Measurements from ENCODE around the gene DND1.
"Not testable (repeated sequence)": the region's sequence is repeated elsewhere in the genome, so short reads cannot be mapped to it uniquely, and the experiment has no call there.

The DND1 gene

DNA sequence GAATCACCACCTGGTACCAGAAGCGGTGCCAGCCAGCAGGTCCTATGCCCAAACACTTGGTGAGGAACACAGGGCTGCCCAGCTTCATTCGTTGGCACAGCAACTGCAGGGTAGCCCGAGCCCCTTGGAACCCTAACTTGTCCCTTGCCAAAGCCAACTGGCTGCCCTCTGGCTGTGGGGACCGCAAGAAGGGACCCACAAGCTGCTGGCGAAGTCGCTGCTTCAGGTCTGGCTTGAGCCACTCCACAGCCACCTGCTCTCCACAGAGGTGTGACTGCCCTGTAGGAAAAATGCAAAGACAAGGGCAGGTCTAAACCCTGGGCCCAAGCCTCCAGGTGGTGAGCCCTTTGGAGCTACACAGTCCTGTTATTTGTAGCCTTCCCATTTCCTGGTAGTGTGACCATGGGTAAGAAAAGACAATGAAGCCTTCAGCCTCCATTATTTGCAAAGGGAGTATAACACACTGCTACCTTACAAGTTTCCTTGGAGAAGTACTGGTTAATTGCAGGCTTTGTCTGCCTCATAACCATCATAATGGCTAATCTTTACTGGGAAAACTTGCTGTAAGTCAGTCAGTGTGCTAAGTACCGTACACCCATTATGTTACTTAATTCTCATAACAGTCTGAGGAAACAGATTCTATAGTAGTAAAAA, 1.8 kb downstream of the DND1 start:
- no peak for DNase-seq

DNA sequence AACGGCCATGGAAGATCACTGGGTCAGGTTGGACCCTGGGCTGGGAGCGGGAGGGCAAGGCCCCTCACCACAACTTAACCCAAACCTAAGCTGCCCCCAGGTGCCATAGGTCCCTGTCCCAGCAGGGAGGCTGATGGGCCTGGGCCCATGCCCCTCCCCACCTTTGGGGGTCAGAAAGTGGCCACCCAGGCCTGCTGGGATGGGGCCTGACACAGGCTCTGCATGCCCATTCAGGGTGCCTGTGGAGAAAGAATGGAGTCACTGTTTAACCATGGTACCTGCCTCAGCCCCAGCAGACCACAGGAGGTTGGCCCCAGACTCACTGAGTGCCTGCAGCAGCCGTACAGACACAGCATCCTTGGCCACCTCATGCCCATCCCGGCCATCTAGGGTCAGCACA, 2.3 kb downstream of the DND1 start:
- not testable (repeated sequence) for DNase-seq

DNA sequence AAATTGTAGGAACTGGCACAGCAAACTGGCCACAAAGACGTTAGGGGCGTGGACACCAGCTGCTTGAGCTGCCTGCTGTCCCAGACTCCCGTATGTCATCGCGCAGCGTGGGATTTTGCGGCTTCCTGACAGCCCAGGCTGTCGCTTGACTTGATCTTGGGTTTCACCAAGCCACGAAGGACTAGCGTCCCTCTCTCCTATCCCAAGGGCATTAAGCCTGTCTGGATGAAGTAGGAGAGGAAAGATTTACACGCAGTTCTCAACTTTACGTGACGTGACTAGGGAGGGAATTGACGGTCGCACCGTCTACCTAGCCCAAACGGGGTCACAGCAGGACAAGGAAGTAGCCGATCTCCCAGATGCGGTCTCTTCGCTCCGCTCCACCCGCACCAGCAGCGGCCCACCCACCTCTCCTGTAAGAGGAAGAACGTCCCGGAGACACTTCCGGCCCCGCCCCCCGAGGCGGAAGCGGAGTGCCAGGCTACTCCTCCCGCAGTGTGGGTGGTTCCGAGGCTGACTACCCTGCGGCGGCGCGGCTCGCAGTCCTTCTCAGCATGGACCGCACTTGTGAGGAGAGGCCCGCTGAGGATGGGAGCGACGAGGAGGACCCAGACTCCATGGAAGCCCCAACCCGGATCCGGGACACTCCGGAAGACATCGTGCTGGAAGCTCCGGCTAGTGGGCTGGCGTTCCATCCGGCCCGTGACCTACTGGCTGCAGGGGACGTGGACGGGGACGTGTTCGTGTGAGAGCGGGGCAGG, 8.8 kb downstream of the DND1 start, which contains the start of gene WDR55:
Gene WDR55, plus strand, starts transcription at position 546 of the 761 bp plus-strand sequence. Its CDS starts 9 bp downstream, at position 555.
- peak; percentile 94 for DNase-seq

DNA sequence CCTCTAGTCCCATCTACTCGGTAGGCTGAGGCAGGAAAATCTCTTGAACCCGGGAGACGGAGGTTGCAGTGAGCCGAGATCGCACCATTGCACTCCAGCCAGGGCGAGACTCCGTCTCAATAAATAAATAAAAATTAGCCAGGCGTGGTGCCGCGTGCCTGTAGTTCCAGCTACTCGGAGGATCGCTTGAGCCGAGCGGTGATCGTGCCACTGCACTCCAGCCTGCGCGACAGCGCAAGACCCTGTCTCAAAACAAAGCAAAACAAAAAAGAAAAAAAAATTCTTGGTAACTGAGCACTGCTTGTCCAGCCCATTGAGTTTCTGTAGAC, 9.4 kb downstream of the DND1 start:
- no peak for DNase-seq

DNA sequence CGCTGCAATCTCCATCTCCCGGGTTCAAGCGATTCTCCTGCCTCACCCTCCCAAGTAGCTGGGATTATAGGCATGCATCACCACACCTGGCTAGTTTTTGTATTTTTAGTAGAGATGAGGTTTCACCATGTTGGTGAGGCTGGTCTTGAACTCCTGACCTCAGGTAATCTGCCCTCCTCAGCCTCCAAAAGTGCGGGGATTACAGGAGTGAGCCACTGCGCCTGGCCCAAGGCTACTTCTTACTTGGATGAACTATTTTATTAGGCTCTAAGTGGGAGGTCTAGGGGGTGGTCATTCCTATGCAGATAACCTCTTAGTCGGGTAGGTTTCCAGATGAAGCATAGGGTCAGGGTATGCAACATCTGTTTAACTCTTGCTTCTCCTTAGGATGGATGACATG, 13.0 kb downstream of the DND1 start:
- not testable (repeated sequence) for DNase-seq

DNA sequence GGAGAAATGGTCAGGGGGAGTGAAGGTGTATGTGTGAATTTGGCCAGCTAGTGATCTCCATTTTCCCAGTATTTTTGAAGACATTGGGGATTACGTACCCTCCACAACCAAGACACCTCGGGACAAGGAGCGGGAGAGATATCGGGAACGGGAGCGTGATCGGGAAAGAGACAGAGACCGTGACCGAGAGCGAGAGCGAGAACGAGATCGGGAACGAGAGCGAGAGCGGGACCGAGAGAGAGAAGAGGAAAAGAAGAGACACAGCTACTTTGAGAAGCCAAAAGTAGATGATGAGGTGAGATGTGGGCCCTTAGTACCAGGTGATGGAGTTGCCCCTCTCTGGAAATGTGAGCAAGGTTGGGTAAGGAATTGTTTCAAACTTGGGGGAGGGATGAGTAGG, 14.5 kb downstream of the DND1 start:
- DNase-seq = no peak

DNA sequence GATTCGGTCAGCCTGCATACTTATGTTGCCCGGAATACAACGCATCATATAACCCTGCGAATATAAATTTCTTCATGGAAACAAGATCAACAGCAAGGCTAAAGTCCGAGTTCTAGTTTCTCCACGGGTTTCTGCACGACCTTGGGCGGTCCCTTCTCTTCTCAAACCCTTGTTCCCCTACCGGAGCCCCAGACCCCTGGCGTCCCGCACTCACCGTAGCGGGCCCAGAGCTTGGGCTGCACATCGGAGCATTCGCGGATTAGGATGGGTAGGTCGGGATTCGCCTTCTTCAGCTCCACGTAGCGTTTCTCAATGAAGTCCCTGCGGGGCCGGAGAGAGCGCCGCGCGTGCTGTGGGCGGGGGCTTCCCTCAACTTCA, 26.3 kb downstream of the DND1 start:
- no peak for DNase-seq

DNA sequence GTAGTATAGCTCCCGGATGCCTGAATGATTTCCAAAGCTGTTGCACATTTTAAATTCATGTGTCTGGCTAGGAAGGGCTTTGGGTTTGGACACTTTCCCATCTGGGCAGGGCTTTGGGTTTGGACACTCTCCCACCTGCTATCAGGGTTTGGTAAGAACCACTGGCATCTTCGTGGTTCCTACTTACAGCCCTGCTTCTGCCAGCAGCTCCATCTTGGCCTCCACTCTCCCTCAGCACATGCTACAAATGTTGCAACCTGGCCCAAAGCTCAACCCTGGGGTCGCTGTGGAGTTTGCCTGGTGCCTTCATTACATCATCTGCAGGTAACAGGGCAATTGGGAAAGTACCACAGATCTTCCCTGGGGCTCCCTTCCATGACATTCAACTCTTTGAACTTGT, 30.7 kb downstream of the DND1 start:
- DNase-seq = no peak

DNA sequence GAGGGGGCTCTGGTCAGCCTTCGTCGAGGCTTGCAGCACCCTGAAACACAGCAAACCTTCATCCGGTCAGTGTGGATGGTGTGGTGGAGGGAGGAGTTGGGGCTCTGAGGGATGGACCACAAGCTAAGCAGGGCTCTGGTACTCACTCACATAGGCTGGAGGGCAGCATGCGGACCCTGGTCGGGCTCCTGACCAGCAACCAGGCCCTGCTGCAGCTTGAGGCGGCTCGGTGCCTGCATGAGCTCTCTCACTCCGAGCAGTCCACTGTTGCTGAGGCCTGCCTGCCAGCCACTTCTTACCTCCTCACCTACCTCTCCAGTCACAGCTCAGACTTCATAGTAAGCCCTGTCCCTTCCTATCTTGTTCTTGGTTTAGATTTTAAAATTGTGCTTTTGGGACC, 31.7 kb downstream of the DND1 start:
- DNase-seq = no peak

DNA sequence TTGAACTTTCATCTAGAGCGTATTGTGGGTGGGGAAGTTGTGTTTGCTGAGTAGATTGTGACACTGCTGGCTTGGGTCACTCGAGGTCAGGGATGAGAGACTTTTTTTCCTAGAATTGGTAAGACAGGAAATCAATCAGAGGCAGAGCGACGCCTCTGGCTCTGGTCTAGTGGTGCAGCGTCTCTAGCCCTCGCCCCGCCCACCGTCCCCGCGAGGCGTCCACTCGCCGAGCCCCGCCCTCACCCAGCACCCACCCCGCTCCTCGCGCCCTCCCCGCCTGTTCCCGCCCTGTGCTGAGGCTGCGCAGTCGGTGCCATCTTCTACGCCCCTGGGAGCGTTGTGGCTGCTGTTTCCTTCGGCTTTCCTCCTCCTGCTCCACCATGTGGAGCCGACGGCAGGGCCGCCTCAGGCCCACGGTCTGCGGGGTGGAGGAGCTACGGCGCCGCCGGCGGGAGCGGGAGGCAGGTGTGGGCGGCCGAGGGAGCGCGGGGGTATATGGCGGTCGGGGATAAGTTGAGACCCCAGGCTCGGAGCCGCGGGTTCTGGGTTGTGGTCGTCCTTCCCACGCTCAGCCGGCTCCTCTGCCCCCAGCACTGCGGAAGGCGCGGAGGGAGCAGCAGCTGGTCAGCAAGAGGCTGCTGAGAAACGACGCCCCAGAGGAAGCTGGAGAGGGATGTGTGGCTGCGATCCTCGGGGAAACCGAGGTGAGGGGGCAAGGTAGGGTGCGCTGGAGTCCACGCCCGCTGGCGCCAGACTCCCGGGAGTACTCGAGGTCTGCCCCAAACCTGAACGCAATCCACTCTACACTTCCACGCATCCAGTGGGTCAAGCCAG, 34.0 kb downstream of the DND1 start, which contains the start of gene TMCO6:
Gene TMCO6, plus strand, starts transcription at position 304 of the 834 bp plus-strand sequence. Its CDS starts 77 bp downstream, at position 381.
- peak; percentile 94 for DNase-seq

DNA sequence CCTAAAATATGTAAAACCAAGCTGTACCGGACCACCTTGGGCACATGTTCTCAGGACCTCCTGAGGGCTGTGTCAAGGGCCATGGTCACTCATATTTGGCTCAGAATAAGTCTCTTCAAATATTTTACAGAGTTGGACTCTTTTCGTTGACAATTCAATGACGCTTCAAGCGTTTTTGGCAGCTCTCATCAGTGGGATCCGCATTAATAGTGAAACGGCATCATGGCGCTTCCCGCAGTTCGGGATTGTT, 34.6 kb downstream of the DND1 start:
- not testable (repeated sequence) for DNase-seq

DNA sequence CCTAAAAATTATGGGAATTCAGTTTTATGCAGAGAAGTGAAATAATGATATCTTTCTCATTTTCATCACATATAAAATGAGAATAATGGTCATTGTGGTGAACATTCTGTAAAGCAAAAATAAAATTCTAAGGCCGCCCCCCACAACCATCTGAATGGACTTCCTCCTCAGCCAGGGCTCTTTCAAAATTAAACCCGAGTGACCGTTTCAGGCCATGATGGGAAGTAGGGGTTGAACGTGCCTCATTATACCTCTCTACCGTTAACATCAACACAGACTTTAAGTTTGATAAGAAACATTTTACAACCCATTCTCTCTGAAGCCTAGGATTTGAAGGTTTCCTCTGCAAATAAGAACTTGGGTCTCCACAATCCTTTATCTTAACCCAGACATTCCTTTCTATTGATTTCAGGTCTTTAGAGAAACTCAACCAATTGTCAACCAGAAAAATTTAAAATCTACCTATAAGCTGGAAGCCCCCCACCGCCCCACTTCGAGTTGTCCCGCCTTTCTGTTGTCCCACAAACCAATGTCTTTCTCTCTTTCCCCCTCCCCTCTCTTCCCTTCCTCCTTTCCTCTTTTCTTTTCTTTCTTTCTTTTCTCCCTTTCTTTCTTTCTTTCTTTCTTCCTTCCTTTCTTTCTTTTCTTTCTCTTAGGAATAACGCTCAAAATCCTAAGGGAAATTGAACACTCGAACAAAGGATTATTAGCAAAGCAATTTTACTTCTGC, 35.8 kb downstream of the DND1 start:
- DNase-seq = no peak

DNA sequence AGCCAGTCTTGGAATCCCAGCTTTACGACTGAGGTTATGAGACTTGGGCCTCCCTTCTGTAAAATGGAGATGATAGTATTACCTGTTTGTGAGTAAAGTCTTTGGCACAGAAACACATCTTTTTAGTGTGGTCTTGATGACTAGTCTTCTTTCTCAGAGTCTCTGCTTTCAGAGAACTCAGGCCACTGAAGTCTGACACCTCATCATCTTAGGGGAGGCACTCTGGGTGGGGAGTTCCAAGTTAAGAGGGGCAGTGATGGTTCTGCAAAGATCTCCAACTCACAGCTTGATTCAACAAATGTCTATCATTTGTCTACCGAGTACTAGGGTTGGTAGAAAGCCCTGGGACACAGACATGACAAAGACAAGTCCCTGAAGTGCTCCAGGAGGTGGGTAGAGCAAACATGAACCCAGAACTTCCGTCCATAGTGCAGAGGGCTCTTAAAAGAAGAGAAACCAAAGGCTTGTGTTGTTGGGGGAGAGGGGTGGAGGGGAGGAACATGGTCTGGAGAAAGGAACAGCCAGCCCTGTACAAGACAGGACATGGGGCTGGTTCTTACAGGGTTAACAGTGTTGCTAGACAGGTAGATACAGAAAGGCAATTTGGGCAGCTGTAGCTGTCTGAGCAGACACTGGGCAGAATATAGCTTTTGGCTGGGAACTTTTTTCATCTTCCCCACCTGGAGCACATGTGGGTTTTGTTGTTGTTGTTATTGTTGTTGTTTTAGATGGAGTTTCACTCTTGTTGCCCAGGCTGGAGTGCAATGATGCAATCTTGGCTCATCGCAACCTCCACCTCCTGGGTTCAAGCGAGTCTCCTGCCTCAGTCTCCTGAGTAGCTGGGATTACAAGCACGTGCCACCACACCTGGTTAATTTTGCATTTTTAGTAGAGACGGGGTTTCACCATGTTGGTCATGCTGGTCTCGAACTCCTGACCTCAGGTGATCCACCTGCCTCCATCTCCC, 37.8 kb downstream of the DND1 start:
- DNase-seq = no peak

DNA sequence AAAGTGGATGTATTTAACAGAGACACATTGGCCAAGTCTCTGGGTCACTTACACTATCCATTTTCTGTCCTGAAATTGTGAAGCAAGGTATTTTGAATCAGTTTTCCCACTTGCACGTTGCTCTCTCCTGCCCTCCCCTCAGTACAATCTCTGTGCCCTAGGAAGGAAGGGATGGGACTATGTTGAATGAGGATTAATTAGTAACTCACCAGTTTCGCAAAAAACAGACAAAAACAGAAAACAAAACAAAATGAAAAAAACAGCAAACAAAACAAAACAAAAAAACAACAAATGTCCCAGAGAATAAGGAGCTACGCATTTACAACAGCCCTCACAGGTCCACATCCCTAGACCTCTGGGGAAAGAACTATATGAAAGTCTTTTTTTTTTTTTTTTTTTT, 39.3 kb downstream of the DND1 start:
- no peak for DNase-seq

DNA sequence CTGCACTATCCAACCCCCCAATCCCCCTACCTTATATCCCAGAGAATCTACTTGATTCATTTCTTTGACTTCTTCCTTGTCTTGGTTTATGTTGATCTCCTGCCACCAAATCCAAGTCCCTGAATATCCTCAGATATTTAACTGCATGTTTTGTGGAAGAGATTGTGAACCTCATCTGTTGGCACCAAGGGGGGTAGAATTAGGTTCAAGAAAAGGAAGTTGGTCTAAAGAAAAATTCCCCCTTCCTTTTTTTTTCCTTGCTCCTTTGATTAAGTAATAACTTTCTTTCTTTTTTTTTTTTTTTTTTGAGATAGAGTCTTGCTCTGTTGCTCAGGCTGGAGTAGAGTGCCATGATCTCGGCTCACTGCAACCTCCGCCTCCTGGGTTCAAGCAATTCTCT, 39.9 kb downstream of the DND1 start:
- no peak for DNase-seq

DNA sequence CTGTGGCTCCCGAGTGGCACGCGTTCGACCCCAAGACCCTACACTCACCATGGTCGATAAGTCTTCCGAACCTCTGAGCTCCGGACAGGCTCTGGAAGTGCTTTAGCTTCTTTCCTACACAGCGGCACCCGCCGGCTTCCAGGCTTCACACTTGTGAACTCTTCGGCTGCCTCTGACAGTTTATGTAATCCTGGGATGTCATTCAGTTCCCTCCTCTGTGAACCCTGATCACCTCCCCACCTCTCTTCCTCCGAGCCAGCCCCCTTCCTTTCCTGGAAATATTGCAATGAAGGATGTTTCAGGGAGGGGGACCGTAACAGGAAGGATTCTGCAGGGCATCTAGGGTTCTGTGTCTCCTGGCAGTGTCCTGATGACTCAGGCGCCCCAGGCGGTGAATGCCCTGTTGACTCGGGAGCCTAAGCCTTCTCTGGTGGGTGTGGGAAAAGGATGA, 40.3 kb downstream of the DND1 start, which contains the start of gene CD14:
Gene CD14, minus strand, starts transcription at position 155 of the 451 bp plus-strand sequence. Its CDS starts 104 bp downstream, at position 51.
- peak; percentile 45 for DNase-seq

DNA sequence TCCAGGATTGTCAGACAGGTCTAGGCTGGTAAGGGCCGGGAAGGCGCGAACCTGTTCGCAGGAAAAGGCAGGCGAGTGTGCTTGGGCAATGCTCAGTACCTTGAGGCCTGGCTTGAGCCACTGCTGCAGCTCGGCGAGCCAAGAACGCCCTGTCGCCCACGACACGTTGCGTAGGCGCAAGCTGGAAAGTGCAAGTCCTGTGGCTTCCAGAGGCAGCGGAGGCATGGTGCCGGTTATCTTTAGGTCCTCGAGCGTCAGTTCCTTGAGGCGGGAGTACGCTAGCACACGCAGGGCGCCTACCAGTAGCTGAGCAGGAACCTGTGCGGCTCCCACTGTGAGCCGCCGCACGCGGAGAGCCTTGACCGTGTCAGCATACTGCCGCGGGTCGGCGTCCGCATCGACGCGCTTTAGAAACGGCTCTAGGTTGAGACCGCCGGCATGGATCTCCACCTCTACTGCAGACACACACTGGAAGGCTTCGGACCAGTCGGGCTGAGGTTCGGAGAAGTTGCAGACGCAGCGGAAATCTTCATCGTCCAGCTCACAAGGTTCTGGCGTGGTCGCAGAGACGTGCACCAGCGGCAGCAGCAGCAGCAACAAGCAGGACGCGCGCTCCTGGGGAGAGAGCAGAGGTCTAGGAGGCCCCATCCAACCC, 40.9 kb downstream of the DND1 start:
- peak; percentile 22 for DNase-seq

DNA sequence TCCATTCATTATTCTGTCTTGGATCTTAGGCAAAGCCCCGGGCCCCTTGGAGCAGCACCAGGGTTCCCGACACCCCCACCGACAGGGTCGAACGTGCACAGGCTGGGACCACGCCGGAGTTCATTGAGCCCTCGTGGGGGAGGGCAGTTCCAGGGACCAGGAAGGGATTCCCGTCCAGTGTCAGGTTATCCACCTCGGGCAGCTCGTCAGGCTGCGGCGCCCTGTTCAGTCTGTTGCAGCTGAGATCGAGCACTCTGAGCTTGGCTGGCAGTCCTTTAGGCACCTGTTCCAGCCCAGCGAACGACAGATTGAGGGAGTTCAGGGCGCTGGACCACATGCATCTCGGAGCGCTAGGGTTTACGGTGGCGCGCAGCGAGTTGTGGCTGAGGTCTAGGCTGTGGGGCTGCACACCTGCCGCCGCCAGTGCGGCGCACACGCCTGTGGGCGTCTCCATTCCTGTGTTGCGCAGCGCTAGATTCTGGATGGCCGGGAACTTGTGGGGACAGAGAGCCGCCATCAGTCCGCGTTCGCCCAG, 41.5 kb downstream of the DND1 start:
- no peak for DNase-seq

DNA sequence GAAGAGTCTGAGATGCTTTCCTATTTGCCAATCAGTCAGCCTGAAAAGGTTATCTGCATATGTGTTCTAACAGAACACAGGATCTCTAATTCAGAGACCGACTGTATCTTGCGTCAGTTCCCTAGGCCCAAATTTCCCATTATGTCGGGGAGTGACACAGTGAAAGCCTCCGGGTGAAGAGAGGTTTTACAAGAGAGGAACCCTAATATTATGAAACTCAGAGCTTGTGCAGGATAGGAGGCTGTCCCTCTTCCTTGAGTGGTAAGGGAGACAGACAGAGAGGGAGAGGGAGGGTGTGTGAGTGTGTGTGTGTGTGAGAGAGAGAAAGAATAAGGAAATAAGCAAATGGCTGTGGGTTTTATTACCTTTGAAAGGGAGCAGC, 42.3 kb downstream of the DND1 start:
- DNase-seq = no peak

DNA sequence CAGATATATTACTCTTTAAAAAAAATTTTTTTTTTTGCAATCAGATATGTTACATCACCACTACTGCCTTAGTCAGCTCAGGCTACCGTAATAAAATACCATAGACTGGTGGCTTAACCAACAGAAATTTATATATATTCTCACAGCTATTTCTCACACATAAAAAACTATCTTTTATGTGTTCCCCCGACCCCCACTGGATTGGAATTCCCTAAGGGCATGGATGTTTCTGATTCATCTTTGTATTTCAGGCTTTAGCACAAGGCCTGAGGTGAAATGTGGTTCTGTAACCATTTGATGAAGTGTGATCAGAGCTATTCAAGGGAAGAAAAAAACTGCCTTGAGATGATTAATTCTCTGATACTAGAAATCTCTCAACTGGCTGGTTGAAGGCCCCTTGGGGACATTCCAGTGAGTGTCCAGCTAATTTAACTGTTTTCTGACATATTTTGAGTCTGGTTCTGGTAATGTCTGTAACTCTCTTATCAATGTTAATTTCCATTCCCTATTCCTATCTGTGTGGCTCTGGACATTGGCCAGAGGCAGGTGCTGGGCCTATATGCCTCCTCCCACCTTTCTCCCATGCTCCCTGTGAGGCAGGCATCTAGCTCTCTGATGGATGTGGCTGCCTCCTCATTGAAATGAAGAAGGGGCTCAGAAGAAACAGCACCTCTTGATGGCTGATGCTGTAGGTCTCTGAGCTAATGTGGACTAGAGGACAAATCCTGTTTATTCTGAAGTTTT, 42.9 kb downstream of the DND1 start:
- DNase-seq = no peak
